Fibroblast of lung (primary cell): ENCODE measurements around the gene SYNM. TPM values are rescaled to one million over a fixed set of nuclear protein-coding genes. Genes with fewer than 3 reads are reported as not detected.

Experiments
- DNase-seq, 2 donors: peaks; one replicate each; pipeline versions ENCODE4 v3.0.0 to v3.0.0-alpha.2; 2010; ENCODE audit warnings: low read depth in 2 of 2
- H2AFZ ChIP-seq: 2 replicates; pipeline ENCODE4 v1.5.1; 2012; ENCODE audit warnings: low read length, control low read depth, inconsistent platforms
- H3K27ac ChIP-seq: 2 replicates; pipeline ENCODE4 v1.5.1; 2011; ENCODE audit warnings: low read length, control low read depth; ENCODE audit not compliant: insufficient read depth
- H3K27me3 ChIP-seq: 2 replicates; pipeline ENCODE4 v1.5.1; 2011; ENCODE audit warnings: mild to moderate bottlenecking, low read length; ENCODE audit not compliant: control insufficient read depth, insufficient read depth
- H3K36me3 ChIP-seq: 2 replicates; pipeline ENCODE4 v1.5.1; 2011; ENCODE audit warnings: low read length; ENCODE audit not compliant: control insufficient read depth, insufficient read depth
- H3K4me1 ChIP-seq: 2 replicates; pipeline ENCODE4 v1.5.1; 2011; ENCODE audit warnings: low read length; ENCODE audit not compliant: control insufficient read depth, insufficient read depth; ENCODE audit errors: extremely low read depth
- H3K4me2 ChIP-seq: 2 replicates; pipeline ENCODE4 v1.5.1; 2011; ENCODE audit warnings: low read length, control low read depth; ENCODE audit not compliant: insufficient read depth; ENCODE audit errors: extremely low read depth
- H3K4me3 ChIP-seq, 4 experiments: fragments of 200-600 bp in 1 of 4; sonication (generic) in 1 of 4; replicated peaks in 1 of 4; 2 replicates each; pipeline ENCODE4 v1.5.1; 2011 to 2016; ENCODE audit warnings: low read length in 4 of 4, low read depth in 3 of 4, mild to moderate bottlenecking in 3 of 4, control low read depth in 2 of 4, inconsistent platforms in 1 of 4, mixed read lengths in 1 of 4; ENCODE audit not compliant: insufficient read depth in 1 of 4; ENCODE audit errors: control extremely low read depth in 1 of 4
- H3K79me2 ChIP-seq: 2 replicates; pipeline ENCODE4 v1.5.1; 2012; ENCODE audit warnings: mild to moderate bottlenecking, low read length, inconsistent platforms; ENCODE audit not compliant: control insufficient read depth, insufficient read depth
- H3K9ac ChIP-seq: 2 replicates; pipeline ENCODE4 v1.5.1; 2011; ENCODE audit warnings: mild to moderate bottlenecking, low read length, control low read depth; ENCODE audit not compliant: insufficient read depth
- H3K9me3 ChIP-seq: 2 replicates; pipeline ENCODE4 v1.5.1; 2012; ENCODE audit warnings: low read depth, low read length; ENCODE audit not compliant: control insufficient read depth, insufficient read depth
- H4K20me1 ChIP-seq: 2 replicates; pipeline ENCODE4 v1.5.1; 2011; ENCODE audit warnings: low read length; ENCODE audit not compliant: control insufficient read depth, insufficient read depth; ENCODE audit errors: extremely low read depth
- EZH2 ChIP-seq: IDR thresholded peaks from 2 replicates; pipeline ENCODE4 v1.5.1; 2012; ENCODE audit warnings: low read length, control low read depth, mild to moderate bottlenecking; ENCODE audit errors: missing control alignments
- polyA plus RNA-seq, 2 donors: library from polyadenylated mRNA; depleted of rRNA in 1 of 2; stranded (reverse) in 1 of 2; unstranded in 1 of 2; fragments of >200 nt; gene quantifications; 2 replicates each; pipeline ENCODE4 v1.2.1, GENCODE V29; 2011 to 2012; ENCODE audit warnings: missing spikeins in 1 of 2
- total RNA-seq: library from RNA; depleted of rRNA; stranded (reverse); fragments of >200 nt; gene quantifications from 2 replicates; pipeline ENCODE4 v1.2.1, GENCODE V29; 2014
- TF ChIP-seq, protein P1 (sequence below), 2 donors: IDR thresholded peaks in 1 of 2; conservative IDR thresholded peaks in 1 of 2; 1 replicate in 1 of 2; 2 replicates in 1 of 2; pipeline ENCODE4 v1.5.1; 2011 to 2012; ENCODE audit warnings: low read length in 2 of 2, control low read depth in 1 of 2, inconsistent platforms in 1 of 2, low read depth in 1 of 2, mild to moderate bottlenecking in 1 of 2

Gene SYNM
- total and polyA plus RNA-seq, 2 donors (not counting 1 experiment from before 2014, with no cell fraction given) = 1.8 to 8.6 TPM

DNA sequence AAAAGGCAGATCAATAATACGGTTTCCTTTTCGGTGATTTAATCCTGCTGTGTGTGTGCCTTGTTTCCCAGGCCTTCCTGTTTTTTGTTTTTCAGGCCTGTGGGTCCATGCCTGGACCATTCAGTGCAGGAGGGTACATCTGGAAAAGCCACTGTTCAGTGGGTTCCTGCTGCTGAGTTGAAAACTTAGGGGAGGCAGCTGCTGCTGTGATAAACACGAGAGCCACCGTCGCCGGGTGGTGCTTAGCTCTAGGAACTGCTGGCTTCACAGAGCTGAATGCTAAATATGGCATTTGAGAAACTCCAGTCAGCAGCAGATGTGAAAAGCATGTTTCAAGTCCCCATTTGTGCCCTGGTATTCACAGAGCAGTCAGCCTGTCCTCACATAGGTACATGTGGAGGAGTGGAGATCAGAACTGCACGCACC, 44.0 kb downstream of the SYNM start:
- no peaks in the 10 kb centered on the region for H3K27me3 ChIP-seq
- no peak overlapping the region for H2AFZ ChIP-seq
- no peaks in the 10 kb centered on the region for H3K9me3 ChIP-seq
- no peaks in the 10 kb centered on the region for H3K4me1 ChIP-seq
- no peaks in the 10 kb centered on the region for H4K20me1 ChIP-seq
- peaks cover 3% of the 10 kb centered on the region for H3K36me3 ChIP-seq
- no peak for DNase-seq
- no peaks in the 10 kb centered on the region for H3K79me2 ChIP-seq
- H3K9ac ChIP-seq = no peak overlapping the region
- H3K4me3 ChIP-seq = no peak overlapping the region
- no peak overlapping the region for H3K27ac ChIP-seq
- TF ChIP-seq, protein P1, sequence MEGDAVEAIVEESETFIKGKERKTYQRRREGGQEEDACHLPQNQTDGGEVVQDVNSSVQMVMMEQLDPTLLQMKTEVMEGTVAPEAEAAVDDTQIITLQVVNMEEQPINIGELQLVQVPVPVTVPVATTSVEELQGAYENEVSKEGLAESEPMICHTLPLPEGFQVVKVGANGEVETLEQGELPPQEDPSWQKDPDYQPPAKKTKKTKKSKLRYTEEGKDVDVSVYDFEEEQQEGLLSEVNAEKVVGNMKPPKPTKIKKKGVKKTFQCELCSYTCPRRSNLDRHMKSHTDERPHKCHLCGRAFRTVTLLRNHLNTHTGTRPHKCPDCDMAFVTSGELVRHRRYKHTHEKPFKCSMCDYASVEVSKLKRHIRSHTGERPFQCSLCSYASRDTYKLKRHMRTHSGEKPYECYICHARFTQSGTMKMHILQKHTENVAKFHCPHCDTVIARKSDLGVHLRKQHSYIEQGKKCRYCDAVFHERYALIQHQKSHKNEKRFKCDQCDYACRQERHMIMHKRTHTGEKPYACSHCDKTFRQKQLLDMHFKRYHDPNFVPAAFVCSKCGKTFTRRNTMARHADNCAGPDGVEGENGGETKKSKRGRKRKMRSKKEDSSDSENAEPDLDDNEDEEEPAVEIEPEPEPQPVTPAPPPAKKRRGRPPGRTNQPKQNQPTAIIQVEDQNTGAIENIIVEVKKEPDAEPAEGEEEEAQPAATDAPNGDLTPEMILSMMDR (conservative IDR thresholded peaks at IDR 0.05 in 1 of 2, IDR thresholded peaks at IDR 0.05 in 1 of 2; ENCODE audit: low read depth in 1 of 2, low read length in 2 of 2) = no peak
- no peak for TF ChIP-seq EZH2
- H3K4me2 ChIP-seq = no peak overlapping the region

GRCh38 chr15:99149366-99149765, 44.5 kb downstream of the SYNM start:
- Histone ChIP-seq H3K4me2 (no peak overlapping the region), H3K27ac (no peak overlapping the region), H3K79me2 (no peaks in the 10 kb centered on the region), H3K4me1 (peaks cover 3% of the 10 kb centered on the region), H3K4me3 (no peak overlapping the region), H3K9me3 (no peaks in the 10 kb centered on the region), H2AFZ (no peak overlapping the region), H3K9ac (no peak overlapping the region), H3K36me3 (peaks cover 3% of the 10 kb centered on the region), H4K20me1 (no peaks in the 10 kb centered on the region), H3K27me3 (no peaks in the 10 kb centered on the region)
- DNase-seq = no peak
- TF ChIP-seq, protein P1 (conservative IDR thresholded peaks at IDR 0.05 in 1 of 2, IDR thresholded peaks at IDR 0.05 in 1 of 2; ENCODE audit: low read depth in 1 of 2, low read length in 2 of 2) = no peak
- TF ChIP-seq EZH2 = no peak

DNA sequence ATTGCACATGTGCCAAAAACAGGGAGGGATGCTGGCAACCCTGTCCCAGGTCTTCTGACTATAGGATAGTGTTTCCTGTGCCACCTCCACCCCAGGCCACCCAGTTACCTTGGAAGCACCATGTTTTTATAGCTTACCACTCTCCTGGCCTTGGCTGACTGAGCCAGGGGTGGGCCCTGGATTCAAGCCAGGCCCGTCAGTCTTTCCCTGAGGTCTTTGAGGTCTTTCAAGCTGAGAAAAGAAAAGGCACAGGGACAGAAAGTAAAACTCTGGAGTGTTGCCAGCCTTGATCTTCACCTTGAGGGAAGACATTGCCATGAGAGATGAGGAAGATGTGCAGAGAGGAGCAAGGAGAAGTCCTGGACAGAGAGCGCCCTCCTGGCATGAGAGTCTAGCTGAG, 46.3 kb downstream of the SYNM start:
- H3K4me1 ChIP-seq = peaks cover 7% of the 10 kb centered on the region
- H2AFZ ChIP-seq = no peak overlapping the region
- no peaks in the 10 kb centered on the region for H4K20me1 ChIP-seq
- H3K27ac ChIP-seq = no peak overlapping the region
- no peaks in the 10 kb centered on the region for H3K27me3 ChIP-seq
- TF ChIP-seq, protein P1 (conservative IDR thresholded peaks at IDR 0.05 in 1 of 2, IDR thresholded peaks at IDR 0.05 in 1 of 2; ENCODE audit: low read depth in 1 of 2, low read length in 2 of 2) = no peak
- TF ChIP-seq EZH2 = no peak
- no peaks in the 10 kb centered on the region for H3K79me2 ChIP-seq
- H3K4me3 ChIP-seq = no peak overlapping the region
- DNase-seq = no peak
- H3K4me2 ChIP-seq = no peak overlapping the region
- no peak overlapping the region for H3K9ac ChIP-seq
- H3K9me3 ChIP-seq = no peaks in the 10 kb centered on the region
- H3K36me3 ChIP-seq = peaks cover 3% of the 10 kb centered on the region
